Activated B cell treated with CpG ODN at 0.5 μM for 24 hours (primary cell): Measurements from ENCODE around the gene TGM2. TPM values are rescaled to one million over a fixed set of nuclear protein-coding genes. Genes with fewer than 3 reads are reported as not detected.

Experiments used
- ATAC-seq: fragments of 200-7000 bp; cut with Tn5 transposase; one replicate; pipeline ENCODE4 v1.10.0; 2021; ENCODE audit warnings: low read depth, mild to moderate bottlenecking, moderate library complexity
- CTCF ChIA-PET: fragments of 350-600 bp; sonication (Branson Sonifier 250); formaldehyde crosslinking; loops from one replicate; lab custom pipeline; 2021; ENCODE audit warnings: antibody characterized with exemption; lab: Charles Lee
- POLR2A ChIA-PET: fragments of 350-600 bp; sonication (Branson Sonifier 250); formaldehyde crosslinking; loops from one replicate; lab custom pipeline; 2021; ENCODE audit warnings: antibody characterized with exemption; lab: Charles Lee
- DNase-seq: peaks from one replicate; pipeline ENCODE4 v3.0.0; 2022
- H3K27ac Mint-ChIP-seq: one replicate; pipeline ENCODE4 v1.8.0; 2020; ENCODE audit warnings: mixed read lengths
- H3K27me3 Mint-ChIP-seq: one replicate; pipeline ENCODE4 v1.8.0; 2021; ENCODE audit warnings: mixed read lengths
- H3K36me3 Mint-ChIP-seq: one replicate; pipeline ENCODE4 v1.8.0; 2021; ENCODE audit warnings: low read depth, mixed read lengths
- H3K4me1 Mint-ChIP-seq: one replicate; pipeline ENCODE4 v1.8.0; 2021; ENCODE audit warnings: mixed read lengths
- H3K4me3 Mint-ChIP-seq: one replicate; pipeline ENCODE4 v1.8.0; 2020; ENCODE audit warnings: mild to moderate bottlenecking, mixed read lengths
- H3K9me3 Mint-ChIP-seq: one replicate; pipeline ENCODE4 v1.8.0; 2020; ENCODE audit warnings: mixed read lengths
- CTCF ChIP-seq: fragments of 200-600 bp; IDR thresholded peaks from one replicate; pipeline ENCODE4 v1.8.0; 2022; ENCODE audit warnings: antibody characterized with exemption, mild to moderate bottlenecking
- intact Hi-C: fragments of 100-400 bp; cut with micrococcal nuclease; formaldehyde crosslinking; loops from one replicate; pipeline ENCODE4 v1.15.1; 2024
- total RNA-seq: library from RNA; stranded (reverse); gene quantifications from 2 replicates; pipeline ENCODE4 v1.2.3, GENCODE V29; 2022

TGM2 gene
- total RNA-seq, 1 donor from 2014 or later, result 22.9 TPM

GRCh38 chr20:38170826-38171674 is 6.0 kb upstream of the TGM2 start:
- no peak overlapping the region for H3K4me3 Mint-ChIP-seq
- intact Hi-C loops, result no loop called here
- H3K9me3 Mint-ChIP-seq, result no peaks in the 10 kb centered on the region
- CTCF ChIA-PET, result interaction anchor here (1.1 to 1.5 kb wide), 2 partner anchors 51 to 113 kb away, joined by 3 to 4 read pairs; no protein-coding TSS in a partner anchor
- H3K36me3 Mint-ChIP-seq, result no peaks in the 10 kb centered on the region
- no peak for TF ChIP-seq CTCF
- peaks cover 16% of the 10 kb centered on the region for H3K4me1 Mint-ChIP-seq
- no peaks in the 10 kb centered on the region for H3K27me3 Mint-ChIP-seq
- POLR2A ChIA-PET, result no interaction called here
- DNase-seq (no peak), ATAC-seq (no peak)
- no peak overlapping the region for H3K27ac Mint-ChIP-seq

- Mint-ChIP-seq H3K36me3 (no peaks in the 10 kb centered on the region), H3K27me3 (no peaks in the 10 kb centered on the region), H3K27ac (no peak overlapping the region), H3K9me3 (no peaks in the 10 kb centered on the region), H3K4me3 (no peak overlapping the region), H3K4me1 (peaks cover 23% of the 10 kb centered on the region)
- no peak for TF ChIP-seq CTCF
- intact Hi-C loops, result no loop called here
- POLR2A ChIA-PET, result no interaction called here
- DNase-seq (no peak), ATAC-seq (no peak)
- CTCF ChIA-PET, result interaction anchor here (1.1 to 1.5 kb wide), 2 partner anchors 51 to 113 kb away, joined by 3 to 4 read pairs; no protein-coding TSS in a partner anchor
These were observed 5.3 kb upstream of the TGM2 start for GRCh38 chr20:38170219-38170825.

- intact Hi-C loops, result loop anchor here (5.0 kb wide), 1 partner anchor 52 kb away; no protein-coding TSS in a partner anchor
- no peak overlapping the region for H3K27ac Mint-ChIP-seq
- H3K36me3 Mint-ChIP-seq, result no peaks in the 10 kb centered on the region
These were observed 4.6 kb upstream of the TGM2 start for GRCh38 chr20:38169636-38170193.

GRCh38 chr20:38168791-38169589 is 3.9 kb upstream of the TGM2 start:
- ChIA-PET POLR2A (interaction anchor here (1.3 kb wide), 1 partner anchor 95 kb away, joined by 3 read pairs; no protein-coding TSS in a partner anchor), CTCF (interaction anchor here (0.7 to 3.8 kb wide), 4 partner anchors 53 to 111 kb away, joined by 4 to 38 read pairs (median 20); no protein-coding TSS in a partner anchor)
- H3K27ac Mint-ChIP-seq, result peak overlapping the region; percentile 41
- H3K36me3 Mint-ChIP-seq, result no peaks in the 10 kb centered on the region
- DNase-seq (no peak), ATAC-seq (no peak)
- no peaks in the 10 kb centered on the region for H3K9me3 Mint-ChIP-seq
- H3K4me3 Mint-ChIP-seq, result no peak overlapping the region
- peaks cover 28% of the 10 kb centered on the region for H3K4me1 Mint-ChIP-seq
- intact Hi-C loops, result loop anchor here (5.0 kb wide), 1 partner anchor 52 kb away; no protein-coding TSS in a partner anchor
- no peak for TF ChIP-seq CTCF
- H3K27me3 Mint-ChIP-seq, result no peaks in the 10 kb centered on the region

More at GRCh38 chr20:38169636-38170193, 4.6 kb upstream of the TGM2 start:
- no peak for ATAC-seq
- H3K9me3 Mint-ChIP-seq, result no peaks in the 10 kb centered on the region
- no peak overlapping the region for H3K4me3 Mint-ChIP-seq
- no peaks in the 10 kb centered on the region for H3K27me3 Mint-ChIP-seq
- H3K4me1 Mint-ChIP-seq, result peaks cover 27% of the 10 kb centered on the region
- no peak for TF ChIP-seq CTCF
- DNase-seq, result no peak
- ChIA-PET POLR2A (no interaction called here), CTCF (interaction anchor here (1.1 to 3.8 kb wide), 3 partner anchors 52 to 112 kb away, joined by 3 to 38 read pairs (median 4); no protein-coding TSS in a partner anchor)
